ENCODE results near the gene RNF157. TPM values are rescaled to one million over a fixed set of nuclear protein-coding genes. Genes with fewer than 3 reads are reported as not detected.

Gene RNF157
- total and polyA plus RNA-seq, 2 of the 4 experiments (the other 2 are of a cell fraction) = 0.54 to 1.3 TPM

- ATAC-seq (ENCODE audit: low read depth) (no peak), DNase-seq (no peak)
- Histone ChIP-seq H2AK5ac (ENCODE audit: low read depth, low read length) (no peak overlapping the region), H3K4me3 (ENCODE audit: insufficient read depth, low read depth, low read length) (no peak overlapping the region), H2AFZ (replicated peaks; ENCODE audit: low read length, poor library complexity) (no peak overlapping the region), H4K8ac (ENCODE audit: low read depth in 2 of 2, low read length in 2 of 2) (no peak overlapping the region), H3K27ac (ENCODE audit: insufficient read depth, low read length) (no peak overlapping the region), H4K5ac (ENCODE audit: low read depth, low read length) (no peak overlapping the region), H3K36me3 (ENCODE audit: control insufficient read depth, insufficient read depth, low read length) (no peaks in the 10 kb centered on the region), H2BK15ac (ENCODE audit: low read depth, low read length) (no peak overlapping the region), H4K91ac (ENCODE audit: insufficient read depth, low read depth, low read length) (no peak overlapping the region), H2BK5ac (ENCODE audit: low read depth, low read length, poor library complexity, severe bottlenecking) (no peak overlapping the region), H3K27me3 (ENCODE audit: control insufficient read depth, insufficient read depth, low read length) (peaks cover 9% of the 10 kb centered on the region), H4K20me1 (ENCODE audit: insufficient read depth, low read length) (no peaks in the 10 kb centered on the region), H3K79me1 (ENCODE audit: low read depth in 1 of 2, low read length in 2 of 2) (no peaks in the 10 kb centered on the region), H3K56ac (ENCODE audit: extremely low read depth, insufficient read depth, low read length) (no peak overlapping the region), H3K18ac (ENCODE audit: low read depth, low read length) (no peak overlapping the region), H3K14ac (replicated peaks; ENCODE audit: low read depth, low read length) (no peak overlapping the region), H3K4me2 (ENCODE audit: low read depth, low read length) (no peak overlapping the region), H2BK120ac (ENCODE audit: low read depth, low read length) (no peak overlapping the region), H3K9me3 (ENCODE audit: control insufficient read depth, insufficient read depth, low read length) (no peaks in the 10 kb centered on the region), H2AK9ac (replicated peaks; ENCODE audit: low read depth, low read length, poor library complexity) (no peak overlapping the region), H2BK20ac (ENCODE audit: low read depth, low read length) (no peak overlapping the region), H3K23ac (ENCODE audit: low read depth, low read length) (no peak overlapping the region), H3K4me1 (ENCODE audit: control insufficient read depth, insufficient read depth, low read length) (no peaks in the 10 kb centered on the region), H3K9me1 (ENCODE audit: insufficient read depth, low read length) (no peaks in the 10 kb centered on the region; the same call in 1 of the 2 replicates), H3K9ac (ENCODE audit: low read depth, low read length) (no peak overlapping the region), H3K4ac (ENCODE audit: low read depth, low read length) (no peak overlapping the region)
- WGBS, 2 experiments (ENCODE audit: extremely low coverage in 2 of 2, insufficient read length in 1 of 2) = 60% methylated on average over 4 of the region's 8 CpGs; no CpG with 5 or more reads in 1 of the 2 experiments
- POLR2A ChIA-PET (ENCODE audit: unreplicated experiment) = no interaction called here
- dilution Hi-C loops (cut with HindIII; ENCODE audit: low sequenced_read_pairs, unreplicated experiment) (no loop called here), in situ Hi-C loops (cut with MboI; ENCODE audit: low sequenced_read_pairs) (no loop called here), intact Hi-C loops (cut with micrococcal nuclease) (no loop called here)
- no peak for TF ChIP-seq NFE2L2 (IDR thresholded peaks at IDR 0.05; ENCODE audit: low read depth, low read length)
- TF ChIP-seq USF2 (IDR thresholded peaks at IDR 0.05; ENCODE audit: low read depth, low read length) = no peak
- TF ChIP-seq MXI1 (IDR thresholded peaks at IDR 0.05; ENCODE audit: borderline replicate concordance, low read depth, low read length) = no peak
- TF ChIP-seq MAFK (IDR thresholded peaks at IDR 0.05; ENCODE audit: low read depth, low read length) = no peak
- TF ChIP-seq RCOR1 (IDR thresholded peaks at IDR 0.05; ENCODE audit: insufficient replicate concordance, low read length) = no peak
- TF ChIP-seq CHD1 (IDR thresholded peaks at IDR 0.05; ENCODE audit: low read depth, low read length) = no peak
- no peak for TF ChIP-seq RAD21 (IDR thresholded peaks at IDR 0.05; ENCODE audit: low read length)
- TF ChIP-seq RFX5 (IDR thresholded peaks at IDR 0.05; ENCODE audit: low read depth, low read length) = no peak
- no peak for TF ChIP-seq CTCF (conservative IDR thresholded peaks at IDR 0.05; ENCODE audit: low read depth, low read length)
- TF ChIP-seq MAZ (IDR thresholded peaks at IDR 0.05; ENCODE audit: borderline replicate concordance, low read depth, low read length) = no peak
- TF ChIP-seq SMC3 (IDR thresholded peaks at IDR 0.05; ENCODE audit: low read depth, low read length) = no peak
- no peak for TF ChIP-seq POLR2A (IDR thresholded peaks at IDR 0.05; ENCODE audit: low read depth, low read length)
- TF ChIP-seq BHLHE40 (IDR thresholded peaks at IDR 0.05; ENCODE audit: low read depth, low read length) = no peak
- no peak for TF ChIP-seq FOS (IDR thresholded peaks at IDR 0.05; ENCODE audit: low read depth, low read length)
- no peak for TF ChIP-seq CEBPB (IDR thresholded peaks at IDR 0.05; ENCODE audit: low read depth, low read length)
- TF ChIP-seq ELK1 (IDR thresholded peaks at IDR 0.05; ENCODE audit: borderline replicate concordance, low read depth, low read length) = no peak
- BruUV-seq (replicated peaks) = no TSS peak
- CTCF ChIA-PET = no interaction called here
Measured at GRCh38 chr17:76156662-76156991, 83.7 kb downstream of the RNF157 start.

Data from IMR-90 (cell line).